ENCODE measurements around the gene DOCK3. TPM values are rescaled to one million over a fixed set of nuclear protein-coding genes. Genes with fewer than 3 reads are reported as not detected.

DOCK3 gene
- total and polyA plus RNA-seq, 2 donors (not counting 3 experiments of a cell fraction or from before 2014, with no cell fraction given): 0.08 to 0.13 TPM

DNA sequence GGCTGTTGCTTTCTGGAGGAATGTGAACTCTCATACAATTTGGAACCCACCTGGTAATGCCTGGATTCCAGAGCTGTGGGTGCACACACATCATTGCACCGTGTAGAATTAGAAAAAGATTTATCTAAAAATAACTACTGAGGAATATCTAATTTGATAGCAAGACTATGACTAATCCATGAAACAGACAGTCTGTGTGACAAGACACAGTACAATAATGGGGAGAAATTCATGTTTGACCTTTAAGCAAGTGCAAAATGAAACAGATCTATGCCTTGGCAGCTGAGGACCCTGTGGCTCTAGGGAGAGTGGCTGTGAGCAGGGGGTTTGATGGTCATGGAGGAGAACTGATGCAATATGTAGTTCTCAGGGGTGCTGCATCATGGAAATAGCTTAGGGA lies 7.9 kb upstream of the DOCK3 start:
- Histone ChIP-seq H3K9ac (replicated peaks; ENCODE audit: extremely low read depth, insufficient read depth, low read length) (no peak overlapping the region), H3K27ac (ENCODE audit: insufficient read depth, low read depth, low read length) (no peak overlapping the region), H3K4me2 (ENCODE audit: insufficient read depth, low read length) (no peak overlapping the region), H3K79me2 (ENCODE audit: control insufficient read depth, insufficient read depth, low read length) (no peaks in the 10 kb centered on the region), H3K9me3 (replicated peaks; ENCODE audit: control insufficient read depth, insufficient read depth, low read length) (no peaks in the 10 kb centered on the region), H3K4me3 (replicated peaks in 1 of 3; ENCODE audit: insufficient read depth in 1 of 3, low read depth in 1 of 3, low read length in 3 of 3) (no peak overlapping the region), H4K20me1 (replicated peaks; ENCODE audit: control insufficient read depth, extremely low read depth, insufficient read depth, low read length) (no peaks in the 10 kb centered on the region), H3K4me1 (ENCODE audit: control insufficient read depth, extremely low read depth, insufficient read depth, low read length) (no peaks in the 10 kb centered on the region), H2AFZ (ENCODE audit: low read depth, low read length) (no peak overlapping the region), H3K36me3 (ENCODE audit: control insufficient read depth in 2 of 2, extremely low read depth in 1 of 2, insufficient read depth in 2 of 2, low read length in 2 of 2) (no peaks in the 10 kb centered on the region), H3K9me1 (replicated peaks; ENCODE audit: control insufficient read depth, extremely low read depth, insufficient read depth, low read length) (no peaks in the 10 kb centered on the region), H3K27me3 (ENCODE audit: control insufficient read depth in 2 of 2, insufficient read depth in 2 of 2, low read length in 2 of 2) (peaks cover 18% of the 10 kb centered on the region in 2 experiments)
- intact Hi-C loops (cut with micrococcal nuclease) (no loop called here), dilution Hi-C loops (cut with MboI; ENCODE audit: extremely low pct_ligation_motif_present, low sequenced_read_pairs) (no loop called here)
- CTCF ChIA-PET: no interaction called here
- no TSS peak for BruUV-seq (replicated peaks)
- POLR2A ChIA-PET: no interaction called here
- TF ChIP-seq, protein P1, sequence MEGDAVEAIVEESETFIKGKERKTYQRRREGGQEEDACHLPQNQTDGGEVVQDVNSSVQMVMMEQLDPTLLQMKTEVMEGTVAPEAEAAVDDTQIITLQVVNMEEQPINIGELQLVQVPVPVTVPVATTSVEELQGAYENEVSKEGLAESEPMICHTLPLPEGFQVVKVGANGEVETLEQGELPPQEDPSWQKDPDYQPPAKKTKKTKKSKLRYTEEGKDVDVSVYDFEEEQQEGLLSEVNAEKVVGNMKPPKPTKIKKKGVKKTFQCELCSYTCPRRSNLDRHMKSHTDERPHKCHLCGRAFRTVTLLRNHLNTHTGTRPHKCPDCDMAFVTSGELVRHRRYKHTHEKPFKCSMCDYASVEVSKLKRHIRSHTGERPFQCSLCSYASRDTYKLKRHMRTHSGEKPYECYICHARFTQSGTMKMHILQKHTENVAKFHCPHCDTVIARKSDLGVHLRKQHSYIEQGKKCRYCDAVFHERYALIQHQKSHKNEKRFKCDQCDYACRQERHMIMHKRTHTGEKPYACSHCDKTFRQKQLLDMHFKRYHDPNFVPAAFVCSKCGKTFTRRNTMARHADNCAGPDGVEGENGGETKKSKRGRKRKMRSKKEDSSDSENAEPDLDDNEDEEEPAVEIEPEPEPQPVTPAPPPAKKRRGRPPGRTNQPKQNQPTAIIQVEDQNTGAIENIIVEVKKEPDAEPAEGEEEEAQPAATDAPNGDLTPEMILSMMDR (IDR thresholded peaks at IDR 0.05; ENCODE audit: extremely low read depth in 1 of 2, insufficient read depth in 1 of 2, low read depth in 1 of 2, low read length in 2 of 2): no peak
- TF ChIP-seq EZH2 (IDR thresholded peaks at IDR 0.05; ENCODE audit: borderline replicate concordance, low read depth, low read length, severe bottlenecking) (no peak), MYC (IDR thresholded peaks at IDR 0.05; ENCODE audit: low read depth, low read length) (no peak), FOS (IDR thresholded peaks at IDR 0.05; ENCODE audit: borderline replicate concordance, insufficient read depth, low read length) (no peak), GATA2 (IDR thresholded peaks at IDR 0.05; ENCODE audit: insufficient read depth, insufficient read length, low read depth, low read length) (no peak), POLR2AphosphoS5 (IDR thresholded peaks at IDR 0.05; ENCODE audit: insufficient read depth, low read depth, low read length) (no peak), POLR2A (IDR thresholded peaks at IDR 0.05; ENCODE audit: low read depth, low read length) (no peak), JUN (IDR thresholded peaks at IDR 0.05; ENCODE audit: borderline replicate concordance, insufficient read depth, insufficient read length, low read depth) (no peak)
- TF ChIP-seq, protein P2, sequence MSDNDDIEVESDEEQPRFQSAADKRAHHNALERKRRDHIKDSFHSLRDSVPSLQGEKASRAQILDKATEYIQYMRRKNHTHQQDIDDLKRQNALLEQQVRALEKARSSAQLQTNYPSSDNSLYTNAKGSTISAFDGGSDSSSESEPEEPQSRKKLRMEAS (IDR thresholded peaks at IDR 0.05; ENCODE audit: insufficient read depth, insufficient read length): no peak
- DNase-seq (ENCODE audit: low read depth, low spot score): no peak
- no peak for FAIRE-seq

Measured in endothelial cell of umbilical vein (primary cell).